Osteoblast (primary cell): ENCODE results near the gene ADAMTS17. TPM values are rescaled to one million over a fixed set of nuclear protein-coding genes. Genes with fewer than 3 reads are reported as not detected.

Experiments
- DNase-seq: peaks from one replicate; pipeline ENCODE4 v3.0.0; 2011; ENCODE audit warnings: low spot score, mixed read lengths; ENCODE audit not compliant: insufficient read length; ENCODE audit errors: missing footprints
- H2AFZ ChIP-seq: 2 replicates; pipeline ENCODE4 v1.6.0; 2011; ENCODE audit warnings: mild to moderate bottlenecking, low read length
- H3K27ac ChIP-seq: 2 replicates; pipeline ENCODE4 v1.5.1; 2011; ENCODE audit warnings: mild to moderate bottlenecking, low read depth, low read length, moderate library complexity
- H3K27me3 ChIP-seq: 2 replicates; pipeline ENCODE4 v1.6.0; 2012; ENCODE audit warnings: mild to moderate bottlenecking, control low read depth, inconsistent platforms, low read length, moderate library complexity; ENCODE audit not compliant: insufficient read depth
- H3K36me3 ChIP-seq: 2 replicates; pipeline ENCODE4 v1.5.1; 2011; ENCODE audit warnings: mild to moderate bottlenecking, low read length, control low read depth, moderate library complexity; ENCODE audit not compliant: insufficient read depth
- H3K4me1 ChIP-seq: 2 replicates; pipeline ENCODE4 v1.5.1; 2011; ENCODE audit warnings: mild to moderate bottlenecking, low read length, control low read depth, moderate library complexity; ENCODE audit not compliant: insufficient read depth
- H3K4me2 ChIP-seq: 2 replicates; pipeline ENCODE4 v1.6.0; 2011; ENCODE audit warnings: mild to moderate bottlenecking, low read length; ENCODE audit not compliant: insufficient read depth
- H3K4me3 ChIP-seq: fragments of 200-600 bp; sonication (generic); 3 replicates; pipeline ENCODE4 v1.5.1; 2012; ENCODE audit warnings: mild to moderate bottlenecking, low read length, inconsistent platforms; ENCODE audit not compliant: insufficient read depth
- H3K79me2 ChIP-seq: 2 replicates; pipeline ENCODE4 v1.6.0; 2012; ENCODE audit warnings: mild to moderate bottlenecking, low read length, control low read depth, inconsistent platforms; ENCODE audit not compliant: insufficient read depth
- H3K9me3 ChIP-seq: 2 replicates; pipeline ENCODE4 v1.5.1; 2011; ENCODE audit warnings: low read depth, low read length, control low read depth
- H4K20me1 ChIP-seq: 2 replicates; pipeline ENCODE4 v1.6.0; 2012; ENCODE audit warnings: mild to moderate bottlenecking, low read length, control low read depth; ENCODE audit not compliant: insufficient read depth
- total RNA-seq: library from RNA; depleted of rRNA; stranded (reverse); fragments of >200 nt; gene quantifications from 2 replicates; pipeline ENCODE4 v1.2.3, GENCODE V29; 2012
- TF ChIP-seq, protein P1 (sequence below): IDR thresholded peaks from 2 replicates; pipeline ENCODE4 v1.5.1; 2011; ENCODE audit warnings: mild to moderate bottlenecking, low read depth, low read length, moderate library complexity; ENCODE audit errors: extremely low read depth

Gene ADAMTS17
- total RNA-seq, 1 donor = under 0.01 TPM

DNA sequence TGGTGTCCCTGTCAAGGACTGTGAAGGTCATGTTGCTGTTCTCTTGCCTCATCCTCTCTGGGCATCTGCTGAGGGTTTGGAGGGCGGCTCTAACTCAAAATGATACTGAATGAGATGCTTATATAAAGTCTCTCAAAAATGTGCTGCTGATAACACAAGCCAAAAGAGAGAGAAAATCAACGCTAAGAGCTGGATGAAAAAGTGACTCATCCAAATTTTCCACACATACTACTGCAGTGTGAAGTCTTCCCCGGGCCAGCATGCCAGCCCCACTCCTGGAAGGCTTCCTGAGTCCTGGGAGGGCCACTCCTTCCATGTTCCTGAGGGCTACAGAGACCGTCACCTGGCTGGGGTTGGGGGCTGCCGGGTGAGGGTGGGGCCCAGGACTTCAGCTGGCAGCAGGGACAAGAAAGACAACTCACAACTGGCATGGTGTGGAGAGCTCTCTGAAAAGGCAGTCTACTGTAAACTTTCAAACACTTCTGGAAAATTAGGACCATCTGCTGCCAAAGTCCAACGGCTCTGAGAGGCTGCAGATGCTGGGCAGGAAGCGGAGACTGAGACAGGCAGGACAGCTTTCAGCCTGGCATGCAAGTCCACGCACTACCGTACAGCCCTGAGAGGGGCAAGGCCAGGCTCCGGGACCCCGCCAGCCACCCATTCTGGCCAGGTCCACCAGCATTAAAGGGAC is 200.3 kb downstream of the ADAMTS17 start:
- Histone ChIP-seq H3K9me3 (no peaks in the 10 kb centered on the region), H3K79me2 (no peaks in the 10 kb centered on the region), H3K4me1 (no peaks in the 10 kb centered on the region), H3K4me2 (no peak overlapping the region), H3K27me3 (no peaks in the 10 kb centered on the region), H4K20me1 (no peaks in the 10 kb centered on the region), H3K4me3 (no peak overlapping the region), H3K36me3 (no peaks in the 10 kb centered on the region), H3K27ac (no peak overlapping the region), H2AFZ (no peak overlapping the region)
- no peak for DNase-seq
- TF ChIP-seq, protein P1, sequence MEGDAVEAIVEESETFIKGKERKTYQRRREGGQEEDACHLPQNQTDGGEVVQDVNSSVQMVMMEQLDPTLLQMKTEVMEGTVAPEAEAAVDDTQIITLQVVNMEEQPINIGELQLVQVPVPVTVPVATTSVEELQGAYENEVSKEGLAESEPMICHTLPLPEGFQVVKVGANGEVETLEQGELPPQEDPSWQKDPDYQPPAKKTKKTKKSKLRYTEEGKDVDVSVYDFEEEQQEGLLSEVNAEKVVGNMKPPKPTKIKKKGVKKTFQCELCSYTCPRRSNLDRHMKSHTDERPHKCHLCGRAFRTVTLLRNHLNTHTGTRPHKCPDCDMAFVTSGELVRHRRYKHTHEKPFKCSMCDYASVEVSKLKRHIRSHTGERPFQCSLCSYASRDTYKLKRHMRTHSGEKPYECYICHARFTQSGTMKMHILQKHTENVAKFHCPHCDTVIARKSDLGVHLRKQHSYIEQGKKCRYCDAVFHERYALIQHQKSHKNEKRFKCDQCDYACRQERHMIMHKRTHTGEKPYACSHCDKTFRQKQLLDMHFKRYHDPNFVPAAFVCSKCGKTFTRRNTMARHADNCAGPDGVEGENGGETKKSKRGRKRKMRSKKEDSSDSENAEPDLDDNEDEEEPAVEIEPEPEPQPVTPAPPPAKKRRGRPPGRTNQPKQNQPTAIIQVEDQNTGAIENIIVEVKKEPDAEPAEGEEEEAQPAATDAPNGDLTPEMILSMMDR = no peak

DNA sequence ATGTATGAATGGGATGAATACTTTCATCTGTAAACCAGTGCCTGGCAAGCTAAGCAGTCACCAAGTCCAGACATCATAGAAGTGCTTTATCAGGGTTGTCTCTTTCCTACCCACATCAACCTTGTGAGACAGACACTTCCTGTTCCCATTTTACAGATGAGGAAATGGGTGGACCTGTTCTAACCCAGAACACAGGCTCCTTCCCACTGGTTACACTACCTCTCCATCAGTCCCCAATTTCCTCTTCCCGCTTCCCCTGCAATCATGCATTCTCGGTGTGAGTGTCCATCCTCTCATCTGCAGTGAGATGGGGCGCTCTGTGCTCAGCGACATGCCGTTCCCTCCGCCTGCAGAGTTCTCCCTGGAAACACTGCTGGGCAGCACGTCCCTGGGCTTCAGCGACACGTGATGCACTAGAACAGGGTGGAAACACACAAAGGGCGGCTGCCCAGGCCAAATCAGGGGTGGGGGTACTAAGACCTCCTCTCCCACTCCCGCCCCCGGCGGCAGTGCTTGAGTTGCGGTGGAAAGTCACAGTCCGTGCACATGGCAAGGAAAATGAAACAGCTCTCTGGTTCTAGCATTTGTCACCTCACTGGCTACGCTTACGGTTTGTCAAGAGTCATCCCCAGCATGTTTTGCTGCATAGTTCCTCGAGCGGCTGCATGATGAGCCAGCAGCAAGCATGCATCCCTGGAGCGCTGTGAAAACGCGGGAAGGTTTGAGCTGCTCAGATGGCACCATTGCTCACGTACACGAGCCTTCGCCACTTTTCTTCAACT is 201.1 kb downstream of the ADAMTS17 start:
- H3K27me3 ChIP-seq = no peaks in the 10 kb centered on the region
- no peaks in the 10 kb centered on the region for H3K36me3 ChIP-seq
- no peaks in the 10 kb centered on the region for H3K9me3 ChIP-seq
- H3K4me1 ChIP-seq = no peaks in the 10 kb centered on the region
- TF ChIP-seq, protein P1 = no peak
- no peaks in the 10 kb centered on the region for H4K20me1 ChIP-seq
- no peak for DNase-seq
- no peak overlapping the region for H3K27ac ChIP-seq
- no peak overlapping the region for H3K4me3 ChIP-seq
- no peaks in the 10 kb centered on the region for H3K79me2 ChIP-seq
- H3K4me2 ChIP-seq = no peak overlapping the region
- no peak overlapping the region for H2AFZ ChIP-seq

DNA sequence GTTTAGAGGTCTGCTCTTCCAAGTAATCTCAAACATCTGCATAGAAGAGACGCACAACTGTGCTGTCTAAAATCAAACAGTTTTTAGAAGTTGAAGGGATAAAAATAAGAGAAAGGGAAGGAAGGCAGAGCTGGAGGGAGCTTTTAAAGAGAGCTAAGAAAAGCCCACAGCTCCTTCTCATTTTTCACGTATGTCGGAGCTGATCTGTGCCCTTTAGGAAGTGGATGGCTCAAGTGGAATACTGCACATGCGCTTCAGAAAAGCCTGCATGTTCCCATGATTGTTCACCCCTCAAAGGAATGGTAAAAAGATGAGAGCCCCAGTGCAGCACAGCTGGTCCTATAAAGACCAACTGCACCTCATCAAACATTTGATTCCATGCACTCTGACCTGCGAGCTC is 207.2 kb downstream of the ADAMTS17 start:
- no peaks in the 10 kb centered on the region for H3K79me2 ChIP-seq
- no peak overlapping the region for H3K4me2 ChIP-seq
- H3K4me3 ChIP-seq = no peak overlapping the region
- H3K4me1 ChIP-seq = peaks cover 5% of the 10 kb centered on the region
- H3K36me3 ChIP-seq = no peaks in the 10 kb centered on the region
- no peaks in the 10 kb centered on the region for H3K9me3 ChIP-seq
- TF ChIP-seq, protein P1 = no peak
- H2AFZ ChIP-seq = no peak overlapping the region
- no peaks in the 10 kb centered on the region for H3K27me3 ChIP-seq
- H3K27ac ChIP-seq = no peak overlapping the region
- no peaks in the 10 kb centered on the region for H4K20me1 ChIP-seq
- no peak for DNase-seq

DNA sequence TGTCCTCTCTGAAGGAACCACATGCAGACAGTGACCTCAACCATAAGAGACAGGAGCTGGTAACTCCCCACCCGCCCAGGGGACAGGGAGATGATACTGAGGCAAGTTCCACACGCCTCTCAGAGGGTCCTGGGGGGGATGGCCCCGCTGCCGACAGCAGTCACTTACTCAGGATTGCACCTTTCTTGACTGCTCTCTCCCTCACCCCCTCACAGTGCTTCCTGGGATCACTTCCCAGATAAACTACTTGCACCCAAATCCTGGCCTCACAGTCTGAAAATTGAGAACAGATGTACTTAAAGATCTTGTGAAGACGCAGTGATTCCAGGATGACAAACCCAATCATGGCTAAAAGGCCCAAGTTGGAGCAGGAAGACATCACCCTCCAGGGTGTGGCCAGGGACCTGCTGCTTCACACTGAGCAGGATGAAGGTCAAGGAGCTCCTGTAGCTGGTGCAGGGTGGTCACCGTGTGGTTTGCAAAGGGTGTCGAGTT is 207.6 kb downstream of the ADAMTS17 start:
- Histone ChIP-seq H4K20me1 (no peaks in the 10 kb centered on the region), H3K36me3 (no peaks in the 10 kb centered on the region), H3K27ac (no peak overlapping the region), H3K79me2 (no peaks in the 10 kb centered on the region), H3K9me3 (no peaks in the 10 kb centered on the region), H2AFZ (no peak overlapping the region), H3K4me2 (no peak overlapping the region), H3K4me1 (peaks cover 5% of the 10 kb centered on the region), H3K27me3 (no peaks in the 10 kb centered on the region), H3K4me3 (no peak overlapping the region)
- TF ChIP-seq, protein P1 = no peak
- no peak for DNase-seq
